Activated CD4-positive, alpha-beta T cell treated with anti-CD3 and anti-CD28 coated beads for 48 hours (primary cell): ENCODE measurements around the gene NTM.

Experiments
- DNase-seq: peaks from one replicate; pipeline ENCODE4 v3.0.0-alpha.2; 2020

Gene NTM

GRCh38 chr11:132206993-132207392, 836.6 kb downstream of the NTM start:
- no peak for DNase-seq

DNA sequence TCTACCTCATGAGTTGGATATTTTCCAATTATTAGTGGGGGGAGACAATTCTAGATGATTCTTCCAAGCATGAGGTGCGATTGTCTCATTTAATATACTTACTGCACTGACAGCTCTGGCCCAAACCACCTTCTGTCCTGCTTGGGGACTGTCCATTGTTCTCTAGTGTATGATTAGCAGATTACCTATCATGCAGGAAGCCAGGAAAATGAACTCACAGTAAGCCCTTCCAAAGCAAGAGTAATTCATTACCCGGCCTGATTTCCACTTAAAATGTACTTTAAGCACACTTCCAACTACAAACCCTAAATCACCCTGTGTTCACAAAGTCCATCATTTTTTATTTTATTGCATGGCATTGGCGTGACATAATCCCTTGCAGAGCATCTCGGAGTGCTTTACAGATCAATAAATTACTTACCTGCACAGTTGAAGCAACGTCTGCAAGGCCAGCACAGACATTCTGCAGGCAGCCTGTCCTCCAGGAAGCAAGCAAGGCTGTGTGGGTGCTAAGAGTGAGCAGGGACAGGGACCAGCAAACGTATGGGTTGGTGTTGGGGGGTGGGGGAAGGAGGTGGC, 838.2 kb downstream of the NTM start:
- no peak for DNase-seq

- DNase-seq = no peak
These were observed 841.1 kb downstream of the NTM start for GRCh38 chr11:132211479-132211878.

DNA sequence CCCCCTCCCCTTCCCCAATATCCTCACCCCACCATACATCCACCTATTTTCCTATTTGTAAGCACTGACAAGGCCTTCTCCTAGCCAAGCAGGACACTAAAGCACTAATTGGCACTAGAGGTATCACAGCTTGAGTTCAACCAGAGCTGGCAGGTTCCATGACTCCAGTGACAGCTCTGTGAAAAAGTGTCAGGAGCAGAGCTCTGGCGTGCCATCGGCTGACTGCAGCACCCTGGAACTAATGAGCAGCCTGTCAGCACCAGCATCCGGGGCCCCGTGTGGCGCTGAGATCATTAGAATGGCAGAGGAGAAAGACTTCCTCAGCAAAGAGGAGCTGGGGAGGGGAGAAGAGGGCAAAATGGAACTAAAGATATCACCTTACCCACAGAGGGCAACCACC, 847.4 kb downstream of the NTM start:
- no peak for DNase-seq

- DNase-seq = no peak
These were observed 850.1 kb downstream of the NTM start for GRCh38 chr11:132220474-132220873.

DNA sequence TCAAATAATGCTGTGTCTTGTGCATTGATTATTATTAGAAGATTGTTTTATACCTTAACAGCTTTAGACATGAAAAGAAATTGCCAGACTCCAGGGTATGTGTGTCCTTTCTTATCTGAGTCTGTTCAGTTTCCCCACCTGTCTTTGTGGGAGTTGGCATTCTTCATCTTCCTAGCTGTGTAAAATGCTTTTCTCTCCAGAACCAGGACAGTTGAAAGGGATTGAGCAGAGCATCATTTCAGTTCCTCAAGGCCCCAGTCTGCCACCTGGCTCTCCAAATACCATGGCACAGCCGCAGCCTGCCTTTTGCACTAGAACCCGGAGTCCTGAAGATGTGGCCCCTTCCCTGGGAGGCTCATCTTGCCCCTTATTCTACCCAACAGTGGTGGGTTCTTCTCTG, 851.9 kb downstream of the NTM start:
- no peak for DNase-seq

GRCh38 chr11:132226522-132226921, 856.1 kb downstream of the NTM start:
- DNase-seq = no peak

GRCh38 chr11:132228746-132229325, 858.4 kb downstream of the NTM start:
- no peak for DNase-seq

- DNase-seq = no peak
These were observed 861.4 kb downstream of the NTM start for GRCh38 chr11:132231656-132232347.

DNA sequence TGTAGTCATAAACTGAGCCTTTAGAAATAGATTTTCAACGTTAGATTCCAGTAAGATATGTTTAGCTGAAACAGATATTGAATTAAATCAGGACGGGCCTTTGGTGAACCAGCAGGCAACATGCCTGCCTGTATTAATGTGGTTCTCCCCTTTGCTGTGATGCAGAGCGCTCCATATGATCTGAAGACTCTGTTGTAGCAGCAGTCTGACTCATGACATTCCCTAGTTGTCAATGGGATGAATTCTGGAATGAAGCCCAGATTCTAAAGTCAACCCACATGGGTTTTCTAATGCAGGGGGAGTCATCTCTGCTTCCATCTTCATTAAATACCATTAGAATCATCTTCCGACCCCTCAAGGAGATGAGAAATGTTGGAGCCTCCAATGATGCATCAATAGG, 864.5 kb downstream of the NTM start:
- DNase-seq = no peak

DNA sequence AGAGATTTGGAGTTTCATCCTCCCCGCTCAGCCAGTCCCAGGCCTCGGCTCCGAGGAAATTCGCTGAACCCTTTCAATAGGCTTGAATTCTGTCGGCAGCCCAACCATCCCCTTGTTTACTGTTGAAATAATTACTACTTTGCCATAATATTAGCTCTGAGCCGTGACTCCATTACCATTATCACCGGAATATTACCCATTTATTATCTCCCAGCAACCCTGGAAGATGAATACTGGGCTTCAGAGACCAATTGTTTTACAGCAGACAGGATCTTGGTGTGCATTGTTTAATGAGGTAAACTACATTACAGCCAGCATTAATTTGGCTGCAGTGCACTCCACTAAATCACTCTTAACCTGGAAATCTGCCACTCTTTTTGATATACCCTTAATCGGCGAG, 867.4 kb downstream of the NTM start:
- DNase-seq = no peak

- DNase-seq = no peak
These were observed 868.0 kb downstream of the NTM start for GRCh38 chr11:132238331-132238866.

DNA sequence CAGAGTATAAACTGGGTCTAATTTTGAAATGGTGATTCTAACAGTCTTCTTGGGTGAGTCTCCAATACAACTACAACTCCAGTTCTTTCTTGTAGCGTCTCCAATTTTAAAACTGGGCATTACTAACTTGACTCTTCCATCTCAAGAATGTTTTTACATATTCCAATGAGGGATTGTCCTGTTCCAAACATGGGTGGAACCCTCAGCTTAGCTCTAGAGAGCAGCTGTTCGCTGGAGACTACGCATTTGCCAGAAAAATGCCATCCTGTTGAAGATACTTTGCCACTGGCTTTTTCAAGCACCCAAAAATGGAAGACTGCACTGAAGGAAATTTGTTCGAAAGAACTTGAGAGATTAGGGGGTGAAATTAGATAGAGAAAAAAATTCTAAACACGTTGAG, 870.0 kb downstream of the NTM start:
- DNase-seq = no peak

- no peak for DNase-seq
These were observed 872.2 kb downstream of the NTM start for GRCh38 chr11:132242632-132243031.

- no peak for DNase-seq
These were observed 874.4 kb downstream of the NTM start for GRCh38 chr11:132244846-132245245.

DNA sequence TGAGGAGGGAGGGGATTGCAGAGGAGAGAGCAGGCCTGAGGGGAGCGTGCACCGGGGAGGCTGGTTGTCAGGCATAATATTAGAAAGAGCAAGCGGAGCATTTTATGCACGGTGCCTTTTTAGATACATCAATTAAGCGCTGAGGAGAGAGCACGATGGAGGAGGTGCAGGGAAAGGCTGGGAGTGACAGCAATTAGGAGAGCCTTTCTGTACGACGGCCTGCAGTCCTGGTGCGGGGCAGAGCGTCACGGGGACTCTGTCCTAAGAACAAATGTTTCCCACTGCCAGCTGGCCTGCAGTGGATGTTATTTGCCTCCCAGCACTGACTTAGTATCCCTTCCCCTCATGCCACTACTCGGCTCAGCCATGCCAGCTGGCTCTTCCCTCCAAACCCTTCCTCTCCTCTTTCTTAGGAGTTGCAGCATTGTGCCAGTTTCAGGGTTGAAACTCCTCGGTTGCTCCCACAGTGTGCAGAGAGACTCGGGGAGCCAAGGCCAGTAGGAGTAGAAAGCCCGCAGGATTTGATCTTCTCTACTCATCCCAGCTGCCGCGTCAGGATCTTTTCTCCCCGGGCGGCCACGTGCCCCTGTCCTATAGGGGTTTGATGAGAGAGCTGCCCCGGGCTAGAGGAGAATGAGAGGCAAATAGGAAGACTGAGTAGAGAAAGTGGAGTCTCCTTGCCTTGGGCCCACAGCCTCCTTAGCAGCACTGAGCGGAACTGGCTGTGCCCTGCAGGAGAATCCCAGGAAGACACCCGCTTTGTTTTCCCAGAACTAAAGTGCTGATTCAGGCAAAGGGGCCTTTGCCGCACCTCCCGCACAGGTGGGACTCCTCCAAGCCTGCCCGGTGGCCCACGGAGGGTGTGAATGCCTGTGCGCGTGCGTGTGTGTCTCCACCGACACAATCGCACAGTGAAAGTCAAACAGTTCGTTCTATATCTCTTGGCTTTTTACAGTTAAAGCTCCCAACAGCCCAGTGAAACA, 875.3 kb downstream of the NTM start:
- DNase-seq = no peak

DNA sequence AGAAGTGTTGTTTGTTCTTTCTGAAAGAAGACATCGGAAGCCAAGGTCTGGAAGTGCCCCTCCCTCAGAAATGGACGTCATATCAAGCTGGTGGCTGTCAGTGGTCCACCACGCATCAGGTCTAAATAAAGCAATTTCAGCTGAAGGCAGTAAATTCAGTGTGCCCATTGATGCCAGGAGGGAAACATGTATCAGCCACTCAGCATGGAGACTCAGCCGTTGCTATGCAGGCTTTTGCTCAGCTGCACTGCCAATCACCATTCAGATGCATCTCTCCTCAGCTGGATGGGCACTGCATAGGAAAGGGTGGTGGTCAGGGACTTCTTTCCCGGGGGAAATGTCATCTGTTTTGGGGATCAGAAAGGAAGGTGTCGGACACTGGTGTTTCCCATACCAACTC, 878.2 kb downstream of the NTM start:
- DNase-seq = no peak

DNA sequence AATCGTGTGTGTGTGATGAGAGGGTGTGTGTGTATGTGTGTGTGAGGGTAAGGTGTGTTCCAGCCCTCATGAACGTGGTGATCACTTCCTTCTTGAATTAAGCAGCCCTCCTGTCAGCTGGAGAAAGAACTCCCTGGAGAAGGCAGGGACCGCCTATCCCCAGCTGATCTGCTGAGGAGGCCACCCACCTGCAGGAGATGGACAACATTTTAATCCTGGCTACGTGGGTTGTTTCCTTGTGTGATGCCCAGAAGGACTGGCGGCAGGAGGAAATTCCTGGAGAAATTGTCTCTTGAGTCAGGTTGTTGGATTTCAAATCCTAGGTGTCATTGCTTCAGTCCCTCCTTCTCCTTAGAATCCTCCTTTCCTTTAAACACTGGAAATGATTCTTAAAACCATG, 878.8 kb downstream of the NTM start:
- no peak for DNase-seq

DNA sequence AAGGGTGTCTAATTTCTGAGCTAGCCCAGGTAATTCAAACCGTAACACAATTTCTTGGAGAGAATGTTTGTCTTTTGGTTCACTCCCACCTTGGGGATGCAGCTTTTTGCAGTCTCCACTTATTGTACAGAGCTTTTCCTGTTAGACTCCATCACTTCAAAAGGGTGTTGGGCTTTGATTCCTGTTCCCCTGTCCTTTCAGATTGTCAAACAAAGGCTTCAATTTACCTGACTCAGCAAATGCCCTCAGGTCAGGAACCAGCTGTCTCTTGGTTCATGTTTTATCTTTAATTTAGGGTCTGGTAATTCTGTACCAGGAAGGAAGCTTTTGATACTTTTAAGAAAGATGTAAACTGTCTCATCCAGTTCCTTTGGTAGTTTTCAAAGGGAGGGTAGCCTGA, 880.6 kb downstream of the NTM start:
- DNase-seq = no peak

GRCh38 chr11:132253469-132254264, 883.3 kb downstream of the NTM start:
- DNase-seq = no peak

DNA sequence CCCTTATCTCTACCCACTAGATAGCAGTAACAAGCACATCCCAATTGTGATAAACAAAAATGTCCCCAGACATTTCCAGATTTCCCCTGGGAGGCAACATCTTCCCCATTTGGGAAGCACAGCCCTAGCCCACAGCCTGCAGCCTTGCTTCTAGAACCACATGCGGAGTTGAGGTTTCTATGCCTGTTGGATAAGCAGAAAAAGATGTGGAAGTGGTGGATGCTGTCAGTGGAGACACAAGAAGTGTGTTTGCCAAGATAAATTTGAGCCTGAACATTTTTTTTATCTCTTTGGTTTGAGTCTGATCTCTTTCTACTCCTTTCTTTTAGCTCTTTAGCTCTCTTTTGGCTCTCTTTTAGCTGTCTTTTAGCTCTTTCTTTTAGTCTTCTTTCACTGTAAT, 884.5 kb downstream of the NTM start:
- DNase-seq = no peak

- DNase-seq = no peak
These were observed 886.3 kb downstream of the NTM start for GRCh38 chr11:132256528-132257279.
